HepG2 (cell line): ENCODE results near the gene FOXN3. TPM values are rescaled to one million over a fixed set of nuclear protein-coding genes. Genes with fewer than 3 reads are reported as not detected.
A peak's percentile ranks its signal among the peaks of the same experiment; 100 is the strongest.

ENCODE experiments used
- AGO1 ChIP-seq: fragments of 200-400 bp; formaldehyde crosslinking; IDR thresholded peaks from 2 replicates; pipeline ENCODE4 v1.6.1; 2017; ENCODE audit warnings: mild to moderate bottlenecking, low read depth, low read length, moderate library complexity; ENCODE audit not compliant: poor library complexity, severe bottlenecking
- ATF1 ChIP-seq: IDR thresholded peaks from 2 replicates; pipeline ENCODE4 v1.6.1; 2016; ENCODE audit warnings: mild to moderate bottlenecking, control low read depth
- HDAC2 ChIP-seq: sonication (generic); formaldehyde crosslinking; IDR thresholded peaks from 2 replicates; pipeline ENCODE4 v1.4.0; 2020; ENCODE audit warnings: missing genetic modification reagents
- POLR2AphosphoS2 ChIP-seq: IDR thresholded peaks from 2 replicates; pipeline ENCODE4 v1.6.1; 2011; ENCODE audit warnings: low read depth, low read length, improper control_type of control experiment
- PRPF4 ChIP-seq: fragments of 200-400 bp; formaldehyde crosslinking; IDR thresholded peaks from 2 replicates; pipeline ENCODE4 v1.6.1; 2016; ENCODE audit warnings: low read length, low read depth; ENCODE audit not compliant: poor library complexity, severe bottlenecking
- TCF7L2 ChIP-seq: IDR thresholded peaks from 2 replicates; pipeline ENCODE4 v1.6.1; 2011; ENCODE audit warnings: mild to moderate bottlenecking, low read depth, low read length, moderate library complexity
- YEATS2 ChIP-seq: sonication (generic); formaldehyde crosslinking; IDR thresholded peaks from 2 replicates; pipeline ENCODE4 v1.4.0; 2020; ENCODE audit warnings: missing genetic modification reagents, borderline replicate concordance
- ZNF124 ChIP-seq: sonication (generic); formaldehyde crosslinking; IDR thresholded peaks from 2 replicates; pipeline ENCODE4 v1.4.0; 2020; ENCODE audit warnings: missing genetic modification reagents
- ZNF225 ChIP-seq: sonication (generic); formaldehyde crosslinking; IDR thresholded peaks from 2 replicates; pipeline ENCODE4 v1.4.0; 2020; ENCODE audit warnings: mild to moderate bottlenecking, missing genetic modification reagents
- ZNF33B ChIP-seq: sonication (generic); formaldehyde crosslinking; IDR thresholded peaks from 2 replicates; pipeline ENCODE4 v1.5.1; 2020; ENCODE audit warnings: mild to moderate bottlenecking, missing genetic modification reagents
- ZNF350 ChIP-seq: sonication (generic); formaldehyde crosslinking; IDR thresholded peaks from 2 replicates; pipeline ENCODE4 v1.4.0; 2020; ENCODE audit warnings: mild to moderate bottlenecking, low read depth, missing genetic modification reagents, borderline replicate concordance
- polyA plus RNA-seq, 8 experiments: library from polyadenylated mRNA; depleted of rRNA in 3 of 8; stranded (reverse) in 7 of 8; unstranded in 1 of 8; fragments of >200 nt; fragmentation: Illumina TruSeq in 4 of 8; extraction: Trizol in 4 of 8; gene quantifications; 2 replicates each; pipeline versions ENCODE4 v1.2.1 to v1.2.3, GENCODE V29; 2011 to 2016; ENCODE audit warnings: low read depth in 4 of 8, missing spikeins in 1 of 8, mixed read lengths in 1 of 8; ENCODE audit not compliant: insufficient read depth in 1 of 8
- total RNA-seq, 5 experiments: library from RNA; depleted of rRNA; stranded (reverse); fragments of >200 nt; fragmentation: Illumina TruSeq; extraction: Trizol; gene quantifications; 2 replicates each; pipeline ENCODE4 v1.2.3, GENCODE V29; 2016; ENCODE audit warnings: low read depth in 1 of 5
- TF ChIP-seq, protein P1 (sequence below): sonication (generic); formaldehyde crosslinking; IDR thresholded peaks from 2 replicates; pipeline ENCODE4 v1.5.0; 2020; ENCODE audit warnings: mild to moderate bottlenecking, missing genetic modification reagents
- TF ChIP-seq, protein P2 (sequence below): sonication (generic); formaldehyde crosslinking; conservative IDR thresholded peaks from 2 replicates; pipeline ENCODE4 v1.4.0; 2020; ENCODE audit warnings: missing genetic modification reagents
- TF ChIP-seq, protein P3 (sequence below): sonication (generic); formaldehyde crosslinking; IDR thresholded peaks from 2 replicates; pipeline ENCODE4 v1.8.0; 2022; ENCODE audit warnings: missing genetic modification reagents, mild to moderate bottlenecking, borderline replicate concordance
- TF ChIP-seq, protein P4 (sequence below): sonication (generic); formaldehyde crosslinking; IDR thresholded peaks from 2 replicates; pipeline ENCODE4 v1.5.1; 2020; ENCODE audit warnings: mild to moderate bottlenecking, missing genetic modification reagents, borderline replicate concordance
- TF ChIP-seq, protein P5 (sequence below): sonication (generic); formaldehyde crosslinking; IDR thresholded peaks from 2 replicates; pipeline ENCODE4 v1.5.1; 2020; ENCODE audit warnings: mild to moderate bottlenecking, moderate library complexity, missing genetic modification reagents

The FOXN3 gene
- total and polyA plus RNA-seq, 2 of the 13 experiments (the other 11 are each of a cell fraction or from before 2014, with no cell fraction given) = 32.4 to 70.2 TPM

DNA sequence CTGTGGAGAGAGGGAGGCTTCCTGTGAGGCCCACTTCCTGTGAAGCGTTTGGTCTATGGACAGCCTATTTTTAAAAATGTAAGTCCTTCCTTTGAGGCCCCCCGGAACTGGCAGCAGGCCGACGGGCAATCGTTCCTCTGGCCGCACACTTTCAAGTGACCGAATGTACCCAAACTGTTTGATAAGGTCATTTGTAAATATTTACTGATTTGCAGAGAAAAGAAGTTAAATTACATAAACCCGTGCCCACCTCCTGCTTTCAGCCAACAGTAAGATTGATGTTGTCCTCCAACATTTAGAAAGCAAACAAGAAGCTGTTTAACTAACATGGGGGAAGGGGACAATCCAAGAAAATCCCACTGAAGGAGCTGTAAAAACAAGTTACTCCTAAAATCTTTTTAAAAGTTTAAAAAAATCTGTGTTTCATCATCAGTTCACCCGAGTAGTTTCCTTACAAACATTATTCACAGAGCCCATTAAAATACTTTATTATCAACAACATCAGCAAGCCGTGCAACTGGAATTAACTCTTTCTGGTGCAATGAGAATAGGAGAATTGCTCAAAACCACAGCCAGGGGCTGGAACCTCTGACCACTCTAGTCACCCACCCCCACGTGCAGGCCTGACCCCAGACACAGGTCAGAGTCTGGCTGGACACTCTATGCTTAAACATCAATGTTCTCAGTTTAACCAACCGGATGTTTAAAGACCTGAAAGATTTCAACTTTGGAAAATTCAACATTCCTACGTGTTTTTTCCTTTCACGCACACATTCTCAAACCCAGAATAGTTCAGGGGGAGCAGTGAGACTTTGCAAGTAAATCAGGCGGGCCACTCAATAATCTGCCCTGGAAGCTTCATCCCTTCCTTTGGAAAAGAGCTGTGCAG lies 65.3 kb downstream of the FOXN3 start (continued):
- TF ChIP-seq AGO1 = no peak
- no peak for TF ChIP-seq POLR2AphosphoS2
- peak; percentile 20; the same call in 1 of the 2 replicates for TF ChIP-seq YEATS2
- peak; percentile 69; the same call in 1 of the 2 replicates for TF ChIP-seq ZNF124
- TF ChIP-seq HDAC2 (CRISPR knock-in tag) = peak; percentile 81
- TF ChIP-seq PRPF4 = peak; percentile 11
- TF ChIP-seq TCF7L2 = peak; percentile 97
- TF ChIP-seq, protein P1, sequence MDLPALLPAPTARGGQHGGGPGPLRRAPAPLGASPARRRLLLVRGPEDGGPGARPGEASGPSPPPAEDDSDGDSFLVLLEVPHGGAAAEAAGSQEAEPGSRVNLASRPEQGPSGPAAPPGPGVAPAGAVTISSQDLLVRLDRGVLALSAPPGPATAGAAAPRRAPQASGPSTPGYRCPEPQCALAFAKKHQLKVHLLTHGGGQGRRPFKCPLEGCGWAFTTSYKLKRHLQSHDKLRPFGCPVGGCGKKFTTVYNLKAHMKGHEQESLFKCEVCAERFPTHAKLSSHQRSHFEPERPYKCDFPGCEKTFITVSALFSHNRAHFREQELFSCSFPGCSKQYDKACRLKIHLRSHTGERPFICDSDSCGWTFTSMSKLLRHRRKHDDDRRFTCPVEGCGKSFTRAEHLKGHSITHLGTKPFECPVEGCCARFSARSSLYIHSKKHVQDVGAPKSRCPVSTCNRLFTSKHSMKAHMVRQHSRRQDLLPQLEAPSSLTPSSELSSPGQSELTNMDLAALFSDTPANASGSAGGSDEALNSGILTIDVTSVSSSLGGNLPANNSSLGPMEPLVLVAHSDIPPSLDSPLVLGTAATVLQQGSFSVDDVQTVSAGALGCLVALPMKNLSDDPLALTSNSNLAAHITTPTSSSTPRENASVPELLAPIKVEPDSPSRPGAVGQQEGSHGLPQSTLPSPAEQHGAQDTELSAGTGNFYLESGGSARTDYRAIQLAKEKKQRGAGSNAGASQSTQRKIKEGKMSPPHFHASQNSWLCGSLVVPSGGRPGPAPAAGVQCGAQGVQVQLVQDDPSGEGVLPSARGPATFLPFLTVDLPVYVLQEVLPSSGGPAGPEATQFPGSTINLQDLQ = no peak
- TF ChIP-seq ZNF225 (CRISPR knock-in tag) = no peak
- TF ChIP-seq ATF1 (CRISPR knock-in tag) = peak; percentile 68
- TF ChIP-seq ZNF350 = peak; percentile 71; the same call in 1 of the 2 replicates
- TF ChIP-seq, protein P2, sequence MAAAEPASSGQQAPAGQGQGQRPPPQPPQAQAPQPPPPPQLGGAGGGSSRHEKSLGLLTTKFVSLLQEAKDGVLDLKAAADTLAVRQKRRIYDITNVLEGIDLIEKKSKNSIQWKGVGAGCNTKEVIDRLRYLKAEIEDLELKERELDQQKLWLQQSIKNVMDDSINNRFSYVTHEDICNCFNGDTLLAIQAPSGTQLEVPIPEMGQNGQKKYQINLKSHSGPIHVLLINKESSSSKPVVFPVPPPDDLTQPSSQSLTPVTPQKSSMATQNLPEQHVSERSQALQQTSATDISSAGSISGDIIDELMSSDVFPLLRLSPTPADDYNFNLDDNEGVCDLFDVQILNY (CRISPR knock-in tag) = no peak
- TF ChIP-seq ZNF33B (CRISPR knock-in tag) = no peak
- TF ChIP-seq, protein P3, sequence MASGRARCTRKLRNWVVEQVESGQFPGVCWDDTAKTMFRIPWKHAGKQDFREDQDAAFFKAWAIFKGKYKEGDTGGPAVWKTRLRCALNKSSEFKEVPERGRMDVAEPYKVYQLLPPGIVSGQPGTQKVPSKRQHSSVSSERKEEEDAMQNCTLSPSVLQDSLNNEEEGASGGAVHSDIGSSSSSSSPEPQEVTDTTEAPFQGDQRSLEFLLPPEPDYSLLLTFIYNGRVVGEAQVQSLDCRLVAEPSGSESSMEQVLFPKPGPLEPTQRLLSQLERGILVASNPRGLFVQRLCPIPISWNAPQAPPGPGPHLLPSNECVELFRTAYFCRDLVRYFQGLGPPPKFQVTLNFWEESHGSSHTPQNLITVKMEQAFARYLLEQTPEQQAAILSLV = no peak
- TF ChIP-seq, protein P4, sequence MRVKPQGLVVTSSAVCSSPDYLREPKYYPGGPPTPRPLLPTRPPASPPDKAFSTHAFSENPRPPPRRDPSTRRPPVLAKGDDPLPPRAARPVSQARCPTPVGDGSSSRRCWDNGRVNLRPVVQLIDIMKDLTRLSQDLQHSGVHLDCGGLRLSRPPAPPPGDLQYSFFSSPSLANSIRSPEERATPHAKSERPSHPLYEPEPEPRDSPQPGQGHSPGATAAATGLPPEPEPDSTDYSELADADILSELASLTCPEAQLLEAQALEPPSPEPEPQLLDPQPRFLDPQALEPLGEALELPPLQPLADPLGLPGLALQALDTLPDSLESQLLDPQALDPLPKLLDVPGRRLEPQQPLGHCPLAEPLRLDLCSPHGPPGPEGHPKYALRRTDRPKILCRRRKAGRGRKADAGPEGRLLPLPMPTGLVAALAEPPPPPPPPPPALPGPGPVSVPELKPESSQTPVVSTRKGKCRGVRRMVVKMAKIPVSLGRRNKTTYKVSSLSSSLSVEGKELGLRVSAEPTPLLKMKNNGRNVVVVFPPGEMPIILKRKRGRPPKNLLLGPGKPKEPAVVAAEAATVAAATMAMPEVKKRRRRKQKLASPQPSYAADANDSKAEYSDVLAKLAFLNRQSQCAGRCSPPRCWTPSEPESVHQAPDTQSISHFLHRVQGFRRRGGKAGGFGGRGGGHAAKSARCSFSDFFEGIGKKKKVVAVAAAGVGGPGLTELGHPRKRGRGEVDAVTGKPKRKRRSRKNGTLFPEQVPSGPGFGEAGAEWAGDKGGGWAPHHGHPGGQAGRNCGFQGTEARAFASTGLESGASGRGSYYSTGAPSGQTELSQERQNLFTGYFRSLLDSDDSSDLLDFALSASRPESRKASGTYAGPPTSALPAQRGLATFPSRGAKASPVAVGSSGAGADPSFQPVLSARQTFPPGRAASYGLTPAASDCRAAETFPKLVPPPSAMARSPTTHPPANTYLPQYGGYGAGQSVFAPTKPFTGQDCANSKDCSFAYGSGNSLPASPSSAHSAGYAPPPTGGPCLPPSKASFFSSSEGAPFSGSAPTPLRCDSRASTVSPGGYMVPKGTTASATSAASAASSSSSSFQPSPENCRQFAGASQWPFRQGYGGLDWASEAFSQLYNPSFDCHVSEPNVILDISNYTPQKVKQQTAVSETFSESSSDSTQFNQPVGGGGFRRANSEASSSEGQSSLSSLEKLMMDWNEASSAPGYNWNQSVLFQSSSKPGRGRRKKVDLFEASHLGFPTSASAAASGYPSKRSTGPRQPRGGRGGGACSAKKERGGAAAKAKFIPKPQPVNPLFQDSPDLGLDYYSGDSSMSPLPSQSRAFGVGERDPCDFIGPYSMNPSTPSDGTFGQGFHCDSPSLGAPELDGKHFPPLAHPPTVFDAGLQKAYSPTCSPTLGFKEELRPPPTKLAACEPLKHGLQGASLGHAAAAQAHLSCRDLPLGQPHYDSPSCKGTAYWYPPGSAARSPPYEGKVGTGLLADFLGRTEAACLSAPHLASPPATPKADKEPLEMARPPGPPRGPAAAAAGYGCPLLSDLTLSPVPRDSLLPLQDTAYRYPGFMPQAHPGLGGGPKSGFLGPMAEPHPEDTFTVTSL (CRISPR knock-in tag) = peak; percentile 90; the same call in 1 of the 2 replicates
- TF ChIP-seq, protein P5, sequence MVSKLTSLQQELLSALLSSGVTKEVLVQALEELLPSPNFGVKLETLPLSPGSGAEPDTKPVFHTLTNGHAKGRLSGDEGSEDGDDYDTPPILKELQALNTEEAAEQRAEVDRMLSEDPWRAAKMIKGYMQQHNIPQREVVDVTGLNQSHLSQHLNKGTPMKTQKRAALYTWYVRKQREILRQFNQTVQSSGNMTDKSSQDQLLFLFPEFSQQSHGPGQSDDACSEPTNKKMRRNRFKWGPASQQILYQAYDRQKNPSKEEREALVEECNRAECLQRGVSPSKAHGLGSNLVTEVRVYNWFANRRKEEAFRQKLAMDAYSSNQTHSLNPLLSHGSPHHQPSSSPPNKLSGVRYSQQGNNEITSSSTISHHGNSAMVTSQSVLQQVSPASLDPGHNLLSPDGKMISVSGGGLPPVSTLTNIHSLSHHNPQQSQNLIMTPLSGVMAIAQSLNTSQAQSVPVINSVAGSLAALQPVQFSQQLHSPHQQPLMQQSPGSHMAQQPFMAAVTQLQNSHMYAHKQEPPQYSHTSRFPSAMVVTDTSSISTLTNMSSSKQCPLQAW (CRISPR knock-in tag) = no peak; the same call in 1 of the 2 replicates
